Spleen (tissue), 11 donors: ENCODE results near the gene KCNC4. TPM values are rescaled to one million over a fixed set of nuclear protein-coding genes. Genes with fewer than 3 reads are reported as not detected.

Source experiments
- DNase-seq: peaks from one replicate; pipeline ENCODE4 v3.0.0-alpha.2; 2020
- H3K27ac ChIP-seq, 8 donors: fragments of 200-600 bp; sonication (generic) in 7 of 8; 1 replicate in 4 of 8; 2 replicates in 4 of 8; pipeline versions ENCODE4 v1.5.0 to v1.8.0; 2016 to 2021; ENCODE audit warnings: inconsistent platforms in 4 of 8, mild to moderate bottlenecking in 4 of 8, moderate library complexity in 1 of 8
- H3K27me3 ChIP-seq, 7 donors: fragments of 200-600 bp; sonication (generic) in 6 of 7; replicated peaks in 1 of 7; 1 replicate in 4 of 7; 2 replicates in 3 of 7; pipeline versions ENCODE4 v1.5.0 to v1.8.0; 2016 to 2021; ENCODE audit warnings: inconsistent platforms in 3 of 7, mild to moderate bottlenecking in 1 of 7
- H3K36me3 ChIP-seq, 6 donors: fragments of 200-600 bp; sonication (generic) in 5 of 6; 1 replicate in 4 of 6; 2 replicates in 2 of 6; pipeline versions ENCODE4 v1.5.0 to v1.8.0; 2016 to 2021; ENCODE audit warnings: inconsistent platforms in 2 of 6
- H3K4me1 ChIP-seq, 6 donors: fragments of 200-600 bp; sonication (generic) in 5 of 6; 1 replicate in 3 of 6; 2 replicates in 3 of 6; pipeline versions ENCODE4 v1.5.0 to v1.8.0; 2016 to 2021; ENCODE audit warnings: inconsistent platforms in 3 of 6
- H3K4me3 ChIP-seq, 8 donors: fragments of 200-600 bp; sonication (generic) in 7 of 8; 1 replicate in 4 of 8; 2 replicates in 4 of 8; pipeline versions ENCODE4 v1.5.0 to v1.8.0; 2016 to 2021; ENCODE audit warnings: inconsistent platforms in 4 of 8, mild to moderate bottlenecking in 4 of 8, moderate library complexity in 2 of 8
- H3K9me3 ChIP-seq, 8 donors: fragments of 200-600 bp; sonication (generic) in 7 of 8; 1 replicate in 4 of 8; 2 replicates in 4 of 8; pipeline versions ENCODE4 v1.5.0 to v1.8.0; 2016 to 2021; ENCODE audit warnings: inconsistent platforms in 4 of 8
- POLR2A ChIP-seq, 3 donors: fragments of 450-650 bp; IDR thresholded peaks; one replicate each; pipeline ENCODE4 v1.5.1; 2017; ENCODE audit warnings: antibody characterized with exemption in 3 of 3, mild to moderate bottlenecking in 1 of 3
- POLR2AphosphoS5 ChIP-seq, 3 donors: sonication (generic); formaldehyde crosslinking; IDR thresholded peaks; one replicate each; pipeline ENCODE4 v1.5.1; 2017; ENCODE audit warnings: antibody characterized with exemption in 3 of 3
- WGBS, 5 donors: extraction: QIAGEN DNeasy Blood & Tissue Kit in 3 of 5; methylation state at CpG; one replicate each; pipeline versions ENCODE4 v1.1.5 to v1.1.7; 2013 to 2018; 5-methylcytosine and 5-hydroxymethylcytosine counted together
- intact Hi-C: fragments of 100-400 bp; cut with DNase I; formaldehyde crosslinking; loops from one replicate; pipeline ENCODE4 v1.15.0; 2023; ENCODE audit warnings: low total_unique reads
- polyA plus RNA-seq, 3 donors: library from polyadenylated mRNA; stranded (reverse); fragments of 200-250 nt; gene quantifications; one replicate each; pipeline ENCODE4 v1.2.1, GENCODE V29; 2013
- total RNA-seq, 7 donors: library from RNA; depleted of rRNA in 3 of 7; stranded (reverse); fragments of >200 nt in 3 of 7; fragmentation: NEBNext Ultra II Directional in 4 of 7; extraction: Animal tissue kit (Norgen Biotek cat#: 25700) in 4 of 7; gene quantifications; one replicate each; pipeline versions ENCODE4 v1.1.0 to v1.2.1, GENCODE V29; 2016 to 2021
- TF ChIP-seq, protein P1 (sequence below), 11 experiments: fragments of 200-600 bp in 7 of 11; fragments of 450-650 bp in 4 of 11; sonication (generic) in 4 of 11; IDR thresholded peaks in 8 of 11; conservative IDR thresholded peaks in 3 of 11; 1 replicate in 7 of 11; 2 replicates in 4 of 11; pipeline versions ENCODE4 v1.4.0 to v1.8.0; 2016 to 2021; ENCODE audit warnings: antibody characterized with exemption in 11 of 11, inconsistent platforms in 4 of 11, mild to moderate bottlenecking in 1 of 11
- donor health status: healthy with polysubstance abuse.
- donor health status: DM: no; HTN: no; CAD: no; lungs with moderate emphysema.
- donor health status: DM: no; HTN: no; CAD: no.
- donor health status: Bipolar disorder and iron deficiency.
- donor health status: healthy.
- donor health status: DM: no; HTN: no; CAD: no.
- donor health status: DM: yes; HTN: yes; CAD: no.

KCNC4 gene
- total and polyA plus RNA-seq, 10 donors, result 1.4 to 22.1 (median 10.2) TPM

DNA sequence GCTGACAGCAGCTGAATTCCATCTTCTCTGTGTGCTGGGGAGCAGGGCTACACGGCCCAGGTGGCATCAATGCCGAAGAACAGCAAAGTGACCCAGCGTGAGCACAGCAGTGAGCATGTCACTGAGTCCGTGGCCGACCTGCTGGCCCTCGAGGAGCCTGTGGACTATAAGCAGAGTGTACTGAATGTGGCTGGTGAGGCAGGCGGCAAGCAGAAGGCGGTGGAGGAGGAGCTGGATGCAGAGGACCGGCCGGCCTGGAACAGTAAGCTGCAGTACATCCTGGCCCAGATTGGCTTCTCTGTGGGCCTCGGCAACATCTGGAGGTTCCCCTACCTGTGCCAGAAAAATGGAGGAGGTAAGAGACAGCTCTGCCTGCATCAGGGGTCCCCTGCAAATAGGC, 43.3 kb upstream of the KCNC4 start:
- Histone ChIP-seq H3K4me3 (no peak overlapping the region), H3K9me3 (no peaks in the 10 kb centered on the region), H3K4me1 (no peaks in the 10 kb centered on the region), H3K27me3 (no peaks in the 10 kb centered on the region), H3K36me3 (no peaks in the 10 kb centered on the region), H3K27ac (no peak overlapping the region)
- 84 to 94% (median 91%) methylated on average over 11 of the region's 11 CpGs for WGBS, 5 donors
- intact Hi-C loops, result no loop called here
- DNase-seq, result no peak
- TF ChIP-seq, protein P1, sequence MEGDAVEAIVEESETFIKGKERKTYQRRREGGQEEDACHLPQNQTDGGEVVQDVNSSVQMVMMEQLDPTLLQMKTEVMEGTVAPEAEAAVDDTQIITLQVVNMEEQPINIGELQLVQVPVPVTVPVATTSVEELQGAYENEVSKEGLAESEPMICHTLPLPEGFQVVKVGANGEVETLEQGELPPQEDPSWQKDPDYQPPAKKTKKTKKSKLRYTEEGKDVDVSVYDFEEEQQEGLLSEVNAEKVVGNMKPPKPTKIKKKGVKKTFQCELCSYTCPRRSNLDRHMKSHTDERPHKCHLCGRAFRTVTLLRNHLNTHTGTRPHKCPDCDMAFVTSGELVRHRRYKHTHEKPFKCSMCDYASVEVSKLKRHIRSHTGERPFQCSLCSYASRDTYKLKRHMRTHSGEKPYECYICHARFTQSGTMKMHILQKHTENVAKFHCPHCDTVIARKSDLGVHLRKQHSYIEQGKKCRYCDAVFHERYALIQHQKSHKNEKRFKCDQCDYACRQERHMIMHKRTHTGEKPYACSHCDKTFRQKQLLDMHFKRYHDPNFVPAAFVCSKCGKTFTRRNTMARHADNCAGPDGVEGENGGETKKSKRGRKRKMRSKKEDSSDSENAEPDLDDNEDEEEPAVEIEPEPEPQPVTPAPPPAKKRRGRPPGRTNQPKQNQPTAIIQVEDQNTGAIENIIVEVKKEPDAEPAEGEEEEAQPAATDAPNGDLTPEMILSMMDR (IDR thresholded peaks at IDR 0.05 in 8 of 11, conservative IDR thresholded peaks at IDR 0.05 in 3 of 11), result no peak
- TF ChIP-seq POLR2AphosphoS5 (IDR thresholded peaks at IDR 0.05) (no peak), POLR2A (IDR thresholded peaks at IDR 0.05) (no peak)

DNA sequence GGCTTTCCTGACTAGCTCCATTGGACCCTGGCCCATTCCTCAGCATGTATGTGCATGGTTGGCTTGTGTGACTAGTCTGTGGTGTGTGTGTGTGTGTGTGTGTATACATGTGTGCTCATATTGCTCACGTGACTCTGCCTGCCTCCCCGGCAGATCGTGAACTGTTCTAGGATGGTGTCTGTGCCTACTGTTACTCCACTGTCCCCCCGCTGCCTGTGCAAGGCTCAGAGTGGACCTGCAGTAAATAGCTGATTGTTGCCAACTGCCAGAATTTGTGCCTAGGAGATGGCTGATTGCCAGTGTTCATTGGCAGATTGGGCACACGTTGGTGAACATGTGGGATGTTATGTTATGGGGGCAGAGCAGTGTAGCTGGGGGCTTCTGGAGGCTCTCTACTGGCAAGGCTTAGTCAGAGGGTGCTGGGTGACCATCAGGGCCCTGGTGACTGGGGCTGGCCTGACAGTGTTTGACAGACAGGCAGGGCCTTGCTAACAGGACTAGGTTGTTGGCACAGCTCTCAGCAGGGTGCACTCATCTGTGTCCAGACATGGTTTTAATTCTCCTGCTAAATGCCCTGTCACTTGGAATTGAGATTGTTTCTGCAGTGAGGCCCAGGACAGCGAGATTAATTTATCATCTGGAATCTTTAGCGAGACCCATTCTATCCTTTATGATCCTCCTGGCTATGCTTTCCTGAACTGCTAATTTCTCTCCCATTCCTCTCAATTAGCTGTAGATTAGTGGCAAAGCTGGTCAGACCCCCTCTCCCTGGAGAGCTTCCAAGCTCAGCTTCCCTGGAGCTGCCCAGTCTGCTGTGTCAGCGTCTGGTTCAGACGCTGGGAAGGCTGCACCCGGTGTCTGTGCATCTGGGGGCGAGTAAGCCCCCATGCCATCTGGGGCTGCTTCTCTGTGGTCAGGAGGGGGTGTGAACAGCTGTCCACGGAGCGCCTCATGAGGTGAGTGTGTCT, 39.1 kb upstream of the KCNC4 start:
- H3K4me3 ChIP-seq, result no peak overlapping the region
- no peaks in the 10 kb centered on the region for H3K36me3 ChIP-seq
- H3K27me3 ChIP-seq, result peaks cover 0 to 15% (median 0%) of the 10 kb centered on the region in 7 donors
- no peaks in the 10 kb centered on the region for H3K4me1 ChIP-seq
- no peaks in the 10 kb centered on the region for H3K9me3 ChIP-seq
- 71 to 77% (median 75%) methylated on average over 11 to 13 of the region's 13 CpGs for WGBS, 5 donors
- TF ChIP-seq POLR2A (IDR thresholded peaks at IDR 0.05), result no peak
- TF ChIP-seq, protein P1 (IDR thresholded peaks at IDR 0.05 in 8 of 11, conservative IDR thresholded peaks at IDR 0.05 in 3 of 11), result no peak
- intact Hi-C loops, result no loop called here
- DNase-seq, result no peak
- H3K27ac ChIP-seq, result no peak overlapping the region

GRCh38 chr1:110172001-110172400, 38.1 kb upstream of the KCNC4 start:
- no peak overlapping the region for H3K4me3 ChIP-seq
- intact Hi-C loops, result no loop called here
- H3K9me3 ChIP-seq, result no peaks in the 10 kb centered on the region
- WGBS, 5 donors, result 60 to 90% (median 87%) methylated on average over 1 to 10 of the region's 10 CpGs
- H3K27ac ChIP-seq, result no peak overlapping the region
- TF ChIP-seq POLR2AphosphoS5 (IDR thresholded peaks at IDR 0.05), result no peak
- TF ChIP-seq POLR2A (IDR thresholded peaks at IDR 0.05), result no peak
- TF ChIP-seq, protein P1 (IDR thresholded peaks at IDR 0.05 in 8 of 11, conservative IDR thresholded peaks at IDR 0.05 in 3 of 11), result no peak
- no peaks in the 10 kb centered on the region for H3K36me3 ChIP-seq
- DNase-seq, result no peak
- peaks cover 0 to 15% (median 0%) of the 10 kb centered on the region in 7 donors for H3K27me3 ChIP-seq
- no peaks in the 10 kb centered on the region for H3K4me1 ChIP-seq

DNA sequence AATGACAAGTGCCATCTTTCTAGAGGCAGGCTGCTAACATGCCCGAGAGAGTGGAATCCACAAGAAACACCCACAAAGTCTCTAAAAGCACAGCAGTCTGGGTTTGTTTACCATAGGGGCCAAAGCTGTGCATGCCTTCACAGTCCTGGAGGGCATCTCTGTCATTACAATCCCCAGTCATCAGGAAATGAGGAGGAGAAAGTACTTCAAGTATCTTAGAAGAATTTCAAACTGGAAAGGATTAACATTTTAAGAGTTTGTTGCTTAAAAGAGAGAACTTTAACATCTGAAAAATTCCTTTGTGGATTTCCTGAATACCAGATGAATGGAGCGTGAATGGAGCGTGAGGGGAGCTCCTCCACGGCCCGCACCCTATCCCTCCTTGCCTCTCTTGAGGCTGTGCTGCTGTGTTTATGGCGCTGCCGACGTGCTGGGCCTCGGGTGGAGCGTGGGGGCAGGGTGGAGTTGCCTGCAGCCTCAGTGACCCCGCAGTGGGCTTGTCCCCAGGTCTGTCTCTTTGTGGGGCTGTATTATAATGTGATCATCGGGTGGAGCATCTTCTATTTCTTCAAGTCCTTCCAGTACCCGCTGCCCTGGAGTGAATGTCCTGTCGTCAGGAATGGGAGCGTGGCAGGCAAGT, 36.5 kb upstream of the KCNC4 start:
- DNase-seq, result no peak
- Histone ChIP-seq H3K27me3 (peaks cover 0 to 15% (median 0%) of the 10 kb centered on the region in 7 donors), H3K4me1 (no peaks in the 10 kb centered on the region), H3K36me3 (no peaks in the 10 kb centered on the region), H3K27ac (no peak overlapping the region), H3K9me3 (peaks cover 0 to 3% (median 0%) of the 10 kb centered on the region in 8 donors), H3K4me3 (no peak overlapping the region)
- TF ChIP-seq POLR2A (IDR thresholded peaks at IDR 0.05) (no peak), POLR2AphosphoS5 (IDR thresholded peaks at IDR 0.05) (no peak)
- TF ChIP-seq, protein P1 (IDR thresholded peaks at IDR 0.05 in 8 of 11, conservative IDR thresholded peaks at IDR 0.05 in 3 of 11), result no peak
- 62 to 77% (median 73%) methylated on average over 15 of the region's 15 CpGs for WGBS, 5 donors
- intact Hi-C loops, result no loop called here
